HG03103 (cell line): ENCODE data around the gene ADAM19.

Experiments
- ATAC-seq: cut with Tn5 transposase; IDR thresholded peaks from one replicate; pipeline ENCODE4 v1.9.1; 2021; ENCODE audit warnings: low read depth; ENCODE audit not compliant: unreplicated experiment

ADAM19 gene

DNA sequence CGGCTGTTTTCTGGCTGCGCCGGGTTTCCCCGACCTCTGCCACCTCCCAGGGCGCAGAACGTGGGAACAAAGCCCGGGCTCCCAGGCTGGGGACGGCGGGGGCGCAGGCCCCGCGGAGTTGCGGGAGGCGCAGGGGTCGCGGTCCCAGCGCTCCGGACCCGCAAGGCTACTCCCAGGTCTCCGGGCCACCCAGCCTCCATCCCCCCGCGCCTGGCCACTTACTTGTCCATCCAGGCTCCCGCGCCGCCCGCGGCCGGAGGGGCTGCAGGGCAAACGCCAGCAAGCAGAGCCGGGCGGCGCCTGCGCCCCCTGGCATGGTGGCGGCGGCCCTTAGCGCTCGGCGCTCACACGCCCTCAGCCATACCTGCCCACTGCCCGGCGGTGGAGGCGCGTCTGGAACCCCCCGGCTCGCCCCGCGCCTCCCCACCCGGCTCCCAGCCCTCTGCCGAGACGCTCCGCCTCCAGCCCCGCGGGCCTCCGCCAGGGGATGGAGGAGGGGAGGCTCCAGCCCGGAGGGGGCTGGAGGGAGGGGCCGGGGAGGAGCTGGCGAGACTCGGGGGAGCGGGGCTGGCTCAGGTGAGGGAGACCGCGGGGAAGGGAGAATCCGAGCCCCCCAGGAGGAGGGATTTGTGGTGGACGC, at the start of gene ADAM19:
Gene ADAM19 (minus strand): TSS at position 395 of the 640 bp plus-strand sequence. CDS start 79 bp downstream, at position 316.
- no peak for ATAC-seq

DNA sequence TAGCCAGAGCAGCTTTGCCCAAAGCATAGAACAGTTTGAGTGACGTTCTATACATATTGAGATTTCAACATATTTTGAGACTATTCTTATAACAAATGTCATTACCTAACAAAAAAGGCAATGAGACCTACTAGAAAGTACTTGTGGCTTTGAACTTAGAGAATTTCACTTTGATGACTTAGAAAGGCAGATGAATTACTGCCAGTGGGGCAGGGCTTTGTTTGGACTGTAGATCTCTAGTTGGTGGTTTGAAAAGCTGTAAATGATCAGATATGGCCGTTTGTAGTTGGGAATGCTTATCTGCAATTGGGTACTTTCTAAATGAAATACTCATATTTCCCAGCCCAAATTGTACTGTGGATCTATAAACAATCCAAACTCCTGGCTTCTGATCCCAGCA, 48.6 kb upstream of the ADAM19 start:
- no peak for ATAC-seq

DNA sequence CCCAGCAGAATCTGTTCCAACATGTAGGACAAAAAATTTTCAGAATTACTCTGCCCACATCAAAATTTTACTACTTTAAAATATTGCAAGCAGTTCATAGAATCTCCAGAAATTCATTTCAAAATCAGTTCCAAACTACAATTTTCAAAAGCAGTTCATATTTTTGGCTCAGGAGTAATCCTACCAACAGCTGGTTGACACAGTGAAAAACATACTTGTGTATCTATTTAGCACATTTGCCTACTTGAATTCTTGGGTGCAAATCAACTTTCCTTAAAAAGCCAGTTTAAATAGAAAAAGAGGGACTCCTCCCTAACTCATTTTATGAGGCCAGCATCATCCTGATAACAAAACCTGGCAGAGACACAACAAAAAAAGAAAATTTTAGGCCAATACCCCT, 45.2 kb upstream of the ADAM19 start:
- ATAC-seq = no peak

- no peak for ATAC-seq
These were observed 42.7 kb upstream of the ADAM19 start for GRCh38 chr5:157618191-157618765.

DNA sequence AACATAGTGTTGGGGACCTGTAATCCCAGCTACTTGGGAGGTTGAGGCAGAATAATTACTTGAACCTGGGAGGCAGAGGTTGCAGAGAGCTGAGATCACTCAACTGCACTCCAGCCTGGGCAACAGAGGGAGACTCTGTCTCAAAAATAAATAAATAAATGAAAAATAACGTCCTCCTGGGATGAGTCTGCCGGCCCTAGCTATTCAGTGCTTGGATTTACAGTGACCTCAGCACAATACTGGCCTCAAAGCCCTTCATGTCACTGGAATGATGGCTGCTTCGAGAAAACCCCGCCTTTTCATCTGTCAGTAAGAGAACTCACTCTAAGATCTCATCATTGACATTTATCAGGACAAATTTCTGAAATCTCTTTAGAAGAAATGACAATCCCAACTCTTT, 41.2 kb upstream of the ADAM19 start:
- ATAC-seq = no peak

DNA sequence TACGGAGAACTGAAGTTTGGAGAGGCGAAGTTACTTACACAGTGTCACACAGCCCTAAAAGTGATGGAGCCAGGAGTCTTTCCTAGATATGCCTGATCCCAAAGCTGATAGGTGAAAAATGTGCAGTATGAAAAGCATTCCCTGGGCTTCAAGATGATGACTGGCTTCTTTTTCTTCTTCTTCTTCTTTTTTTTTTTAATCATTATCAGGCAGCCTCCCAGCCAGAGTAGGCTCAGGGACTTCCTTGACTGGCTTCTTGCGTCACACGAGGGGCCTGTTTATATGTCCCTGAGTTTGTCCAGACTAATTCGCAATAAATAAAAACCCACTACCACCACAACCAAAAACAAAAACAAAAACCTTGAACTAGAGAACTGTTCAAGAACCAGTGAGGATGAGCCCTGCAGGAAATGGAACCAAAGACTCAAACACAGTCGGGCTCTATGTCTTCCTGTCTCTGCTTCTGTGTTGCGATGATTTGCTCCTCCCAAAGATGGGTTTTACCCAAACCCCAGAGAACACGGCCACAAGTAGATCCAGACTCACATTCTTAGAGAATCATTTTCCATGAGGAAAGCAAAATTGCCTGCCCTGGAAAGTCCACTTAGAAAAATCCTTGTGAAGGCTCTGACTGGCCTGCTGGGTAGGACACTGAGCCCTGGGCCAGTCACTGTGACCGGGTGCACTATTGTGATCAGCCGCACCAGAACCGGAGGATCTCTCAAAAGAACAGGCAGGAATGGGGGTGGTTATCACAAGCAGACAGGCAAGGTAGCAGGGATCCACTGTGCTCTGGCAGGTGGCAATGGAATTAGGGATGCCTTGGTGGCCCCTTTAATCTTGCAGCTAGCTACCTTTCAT, 38.0 kb upstream of the ADAM19 start:
- ATAC-seq = no peak

- ATAC-seq = no peak
These were observed 37.0 kb upstream of the ADAM19 start for GRCh38 chr5:157612581-157612980.

DNA sequence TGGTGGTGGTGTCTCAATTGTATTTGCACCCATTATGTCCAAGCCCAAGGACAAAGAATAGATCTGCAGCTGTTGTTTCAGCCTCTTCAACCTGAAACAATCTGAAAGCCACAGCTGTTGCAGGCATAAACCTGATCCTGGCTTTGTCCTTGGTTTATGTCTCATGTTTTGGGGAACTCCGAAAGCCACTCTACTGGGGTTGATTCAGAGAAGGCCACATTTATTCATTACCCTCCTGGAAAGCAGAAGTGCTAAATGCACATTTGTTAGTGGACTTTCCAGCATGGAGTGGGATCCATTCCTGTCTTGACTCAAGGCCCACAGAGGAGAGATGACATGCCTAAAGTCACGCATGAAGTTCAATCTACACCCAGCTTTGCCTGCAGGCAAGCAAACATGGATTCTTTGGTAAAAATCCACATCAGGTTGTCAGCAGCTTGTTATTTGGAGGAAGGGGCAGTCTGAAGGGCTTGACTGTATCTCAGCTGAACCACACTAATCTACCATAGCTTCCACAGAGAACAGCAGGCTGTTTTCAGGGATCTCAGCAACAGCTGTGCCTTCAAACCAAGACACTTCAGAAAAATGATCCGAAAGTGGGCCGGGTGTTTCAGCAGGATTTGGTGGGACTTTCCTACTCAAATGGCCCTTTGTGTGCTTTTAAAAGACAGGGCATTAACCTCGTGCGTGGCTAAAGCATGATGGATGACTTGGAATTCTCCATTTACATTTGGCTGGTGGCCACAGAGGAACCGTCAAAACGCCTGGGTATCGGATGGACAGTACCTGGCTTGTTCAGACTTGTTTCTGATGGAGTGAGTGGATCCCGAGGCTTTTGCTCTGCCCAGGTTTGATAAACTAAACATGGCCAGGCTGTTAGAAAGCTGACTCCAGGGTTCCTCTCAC, 36.2 kb upstream of the ADAM19 start:
- peak; percentile 44 for ATAC-seq

- no peak for ATAC-seq
These were observed 35.4 kb upstream of the ADAM19 start for GRCh38 chr5:157610990-157611389.

DNA sequence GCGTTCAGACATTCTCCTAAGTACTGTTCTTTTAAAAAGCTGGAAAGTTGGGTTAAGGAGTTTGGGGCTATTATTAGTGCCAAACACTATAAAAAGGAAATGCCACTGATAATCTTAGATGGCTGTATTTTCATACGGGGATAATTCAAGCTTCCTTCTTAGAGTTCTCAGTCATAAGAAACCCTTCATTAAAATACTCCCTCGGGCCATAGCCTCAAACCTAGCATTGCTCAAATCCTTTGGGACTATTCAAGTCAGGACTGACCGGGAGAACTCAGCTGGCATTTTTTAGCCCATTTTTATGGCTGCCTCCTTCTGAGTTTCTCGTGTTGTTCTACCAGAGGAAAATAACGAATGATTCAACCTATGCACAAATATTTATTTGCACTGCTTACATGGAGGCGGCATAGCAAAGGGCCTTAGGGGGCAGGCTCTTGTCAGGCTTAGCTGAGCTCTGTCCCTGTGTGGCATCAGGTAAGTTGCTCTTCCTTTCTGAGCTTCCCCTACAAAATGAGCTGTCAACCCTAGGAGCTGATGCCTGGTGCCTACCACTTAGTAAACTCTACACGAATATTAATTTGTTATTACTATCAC, 33.5 kb upstream of the ADAM19 start:
- no peak for ATAC-seq

GRCh38 chr5:157607371-157608161, 32.0 kb upstream of the ADAM19 start:
- ATAC-seq = peak; percentile 50

- no peak for ATAC-seq
These were observed 30.5 kb upstream of the ADAM19 start for GRCh38 chr5:157606046-157606445.

GRCh38 chr5:157603333-157604190, 28.0 kb upstream of the ADAM19 start:
- no peak for ATAC-seq

DNA sequence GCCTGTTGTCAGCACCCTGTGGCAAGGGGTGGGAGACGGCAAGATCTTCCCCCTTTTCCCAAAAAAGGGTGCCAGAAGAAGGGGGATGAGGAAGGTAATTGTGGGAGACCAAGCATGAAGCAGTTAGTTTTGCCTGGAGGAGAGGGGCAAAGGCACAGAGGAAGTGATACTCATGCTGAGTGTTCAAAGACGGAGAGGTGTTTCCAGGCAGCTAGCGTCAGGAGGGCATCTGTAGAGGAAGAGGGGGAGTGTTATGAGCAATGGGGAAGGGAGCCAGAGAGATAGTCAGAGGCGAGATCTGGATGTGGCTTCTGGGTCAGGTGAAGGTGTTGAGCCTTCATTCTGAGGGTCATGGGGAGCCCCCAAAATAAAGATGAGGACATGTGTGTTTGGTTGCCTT, 26.9 kb upstream of the ADAM19 start:
- peak; percentile 55 for ATAC-seq

DNA sequence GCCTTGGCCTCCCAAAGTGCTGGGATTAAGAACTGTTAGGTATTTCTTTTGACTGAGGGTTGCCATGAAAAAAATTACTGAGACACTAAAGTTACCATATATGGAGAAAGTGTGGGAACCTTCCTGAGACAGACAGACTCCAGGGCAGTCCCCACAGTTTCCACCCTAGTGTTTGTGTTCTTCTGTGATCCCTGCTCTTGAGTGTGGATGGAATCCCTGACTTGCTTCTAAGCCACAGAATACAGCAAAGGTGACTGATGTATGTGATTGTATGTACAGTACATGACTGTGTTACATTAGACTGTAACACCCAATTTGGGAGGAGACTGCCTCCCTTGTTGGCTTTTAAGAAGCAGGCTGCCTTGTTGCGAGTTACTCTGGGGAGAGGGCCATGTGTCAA, 24.7 kb upstream of the ADAM19 start:
- ATAC-seq = no peak

DNA sequence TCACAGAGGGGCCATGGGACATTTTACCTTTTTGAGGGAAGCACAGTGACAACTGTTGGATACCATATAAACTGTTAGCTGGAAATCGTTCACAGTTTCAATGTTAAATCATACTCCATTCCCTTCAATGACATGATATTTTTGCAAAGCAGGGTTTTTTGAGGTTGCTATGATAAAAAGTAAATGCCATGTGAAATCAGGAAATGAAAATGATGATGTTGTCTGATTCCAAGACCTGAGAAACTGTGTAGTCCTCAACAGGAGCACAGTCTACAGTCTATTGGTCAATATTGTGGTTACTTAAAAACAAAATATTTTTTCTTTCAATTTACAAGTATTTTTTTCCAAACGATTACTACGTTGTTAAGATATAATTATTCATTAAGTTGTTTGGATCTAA, 24.0 kb upstream of the ADAM19 start:
- no peak for ATAC-seq

DNA sequence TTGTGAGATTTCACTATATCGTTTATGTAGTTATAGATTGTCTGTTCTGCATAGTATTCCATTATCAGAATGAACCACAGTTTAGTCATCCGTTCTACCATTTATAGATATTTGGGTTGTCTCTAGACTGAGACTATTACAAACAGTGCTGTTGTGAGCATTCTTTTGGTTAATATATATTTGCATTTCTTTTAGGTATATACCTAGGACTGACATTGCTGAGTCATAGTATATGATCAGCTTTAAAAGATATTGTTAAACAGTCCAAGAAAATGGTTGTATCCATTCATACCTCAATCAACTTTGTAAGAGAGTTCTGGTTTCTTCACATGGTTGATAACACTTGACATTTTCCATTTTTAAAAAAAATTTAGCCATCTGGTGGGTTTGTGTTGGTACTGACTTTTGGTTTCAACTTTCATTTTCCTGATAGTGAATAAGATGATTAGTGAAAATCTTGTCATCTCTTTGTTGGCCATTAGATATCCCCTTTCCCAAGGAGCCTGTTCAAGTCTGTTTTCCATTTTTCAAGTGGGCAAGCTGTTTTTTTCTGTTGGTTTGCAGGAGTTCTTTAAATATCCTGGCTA, 22.9 kb upstream of the ADAM19 start:
- ATAC-seq = no peak

DNA sequence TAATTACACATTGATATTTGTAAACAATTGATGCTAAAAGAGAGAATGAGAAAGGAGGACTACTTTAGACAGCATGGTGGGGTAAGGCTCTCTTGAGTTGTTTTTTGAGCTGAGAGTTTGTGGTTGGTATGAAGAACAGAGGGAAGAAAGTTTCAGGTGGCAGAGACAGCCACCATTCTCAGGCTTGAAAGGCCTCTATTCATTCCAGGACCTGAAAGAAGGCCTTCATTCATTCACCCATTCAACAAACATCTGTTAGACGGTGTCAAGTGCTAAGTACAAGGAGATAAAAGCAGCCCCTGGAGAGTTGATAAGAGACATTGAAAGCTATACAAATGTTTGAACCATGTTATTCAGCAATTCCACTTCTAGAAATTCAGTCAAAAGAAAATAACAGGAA, 21.7 kb upstream of the ADAM19 start:
- no peak for ATAC-seq
